Measurements from ENCODE around the gene ATXN10.

ATXN10 gene

DNA sequence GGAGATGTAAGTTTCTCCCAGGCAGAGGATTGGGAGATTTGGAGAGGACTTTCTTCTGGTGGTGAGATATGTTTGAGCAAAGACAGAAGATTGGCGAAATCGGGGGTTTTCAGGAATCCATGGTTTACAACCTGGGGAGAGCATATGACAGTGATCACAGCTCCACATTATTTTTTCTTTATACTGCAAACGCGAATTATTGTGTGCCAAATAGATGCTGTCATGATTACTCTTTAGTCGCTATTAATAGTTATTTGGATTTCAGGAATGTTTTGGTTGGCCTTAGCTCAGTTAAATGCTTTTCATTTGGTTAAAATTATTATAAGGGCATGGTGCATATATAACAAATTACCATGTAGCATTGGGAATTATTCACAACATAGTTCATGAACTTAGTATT, 15.2 kb downstream of the ATXN10 start:
- no peak for DNase-seq
- H3K18ac ChIP-seq (ENCODE audit: low read depth in 1 of 2, low read length in 2 of 2): no peak overlapping the region
- H2BK15ac ChIP-seq (ENCODE audit: low read depth, poor library complexity, severe bottlenecking): no peak overlapping the region
- 97% methylated on average over 2 of the region's 5 CpGs for WGBS
- peaks cover 3 to 20% of the 10 kb centered on the region in 2 experiments for H3K36me3 ChIP-seq (ENCODE audit: control insufficient read depth in 1 of 2, insufficient read depth in 2 of 2, low read depth in 1 of 2, low read length in 2 of 2)
- H4K91ac ChIP-seq (ENCODE audit: low read length): no peak overlapping the region
- H2AFZ ChIP-seq (ENCODE audit: low read depth, low read length): no peak overlapping the region
- H3K4ac ChIP-seq (ENCODE audit: low read depth in 1 of 2, low read length in 2 of 2): no peak overlapping the region
- H2AK5ac ChIP-seq (ENCODE audit: low read length, severe bottlenecking): no peak overlapping the region
- H3K9ac ChIP-seq (ENCODE audit: low read length): peak overlapping the region; percentile 45
- no peaks in the 10 kb centered on the region for H3K79me1 ChIP-seq (replicated peaks; ENCODE audit: low read length, poor library complexity, severe bottlenecking)
- no peak overlapping the region for H4K8ac ChIP-seq (ENCODE audit: low read length)
- no peaks in the 10 kb centered on the region for H3K27me3 ChIP-seq (ENCODE audit: control insufficient read depth in 1 of 2, insufficient read depth in 1 of 2, low read length in 2 of 2)
- no peak overlapping the region for H2BK120ac ChIP-seq (ENCODE audit: low read depth, low read length)
- peak overlapping the region; percentile 19 for H3K27ac ChIP-seq (ENCODE audit: low read length, poor library complexity, severe bottlenecking)
- no peak overlapping the region for H3K23ac ChIP-seq (ENCODE audit: low read length in 2 of 2)
- peak overlapping the region in 1 of 2 experiments; percentile 46 for H3K4me3 ChIP-seq (ENCODE audit: insufficient read depth in 1 of 2, low read depth in 1 of 2, low read length in 2 of 2)
- H3K9me3 ChIP-seq (ENCODE audit: control insufficient read depth, low read length): no peaks in the 10 kb centered on the region
- H3K14ac ChIP-seq (ENCODE audit: low read length in 2 of 2): no peak overlapping the region
- H2BK5ac ChIP-seq (ENCODE audit: low read depth, low read length, poor library complexity, severe bottlenecking): no peak overlapping the region
- H2BK12ac ChIP-seq (ENCODE audit: low read length in 2 of 2): no peak overlapping the region
- peaks cover 23% of the 10 kb centered on the region for H3K4me1 ChIP-seq (ENCODE audit: control insufficient read depth, insufficient read depth, low read depth, low read length)
- H3K4me2 ChIP-seq (ENCODE audit: low read length, poor library complexity, severe bottlenecking): peak overlapping the region; percentile 31

DNA sequence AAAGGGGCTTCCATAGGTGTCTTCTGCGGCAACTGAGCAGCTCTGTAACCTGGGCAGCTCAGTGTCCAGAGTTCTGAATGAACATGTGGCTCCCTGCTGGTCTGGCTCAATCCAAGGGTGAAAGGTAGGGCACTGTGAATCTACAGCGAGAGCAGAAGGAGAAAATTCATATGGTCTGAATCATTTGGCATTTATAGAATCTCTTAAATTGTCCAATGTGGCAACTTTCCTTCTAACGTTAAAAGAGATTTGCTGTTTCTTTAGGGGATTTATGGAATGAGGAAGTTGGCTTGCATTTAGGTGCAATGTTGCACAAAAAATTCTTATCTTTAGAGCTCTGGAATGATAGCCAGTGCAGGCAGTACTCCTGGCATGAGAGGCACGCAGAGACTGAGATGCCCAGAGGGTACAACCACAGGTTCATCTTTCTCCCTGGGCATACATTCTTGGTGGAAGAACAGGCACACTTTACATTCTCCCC, 17.0 kb downstream of the ATXN10 start:
- H2AK5ac ChIP-seq (ENCODE audit: low read length, severe bottlenecking): no peak overlapping the region
- H3K23ac ChIP-seq (ENCODE audit: low read length in 2 of 2): no peak overlapping the region
- peaks cover 8 to 36% of the 10 kb centered on the region in 2 experiments for H3K36me3 ChIP-seq (ENCODE audit: control insufficient read depth in 1 of 2, insufficient read depth in 2 of 2, low read depth in 1 of 2, low read length in 2 of 2)
- H2BK15ac ChIP-seq (ENCODE audit: low read depth, poor library complexity, severe bottlenecking): no peak overlapping the region
- peak overlapping the region; percentile 30 for H3K4me2 ChIP-seq (ENCODE audit: low read length, poor library complexity, severe bottlenecking)
- peak overlapping the region in 1 of 2 experiments; percentile 8 for H3K4me3 ChIP-seq (ENCODE audit: insufficient read depth in 1 of 2, low read depth in 1 of 2, low read length in 2 of 2)
- no peak overlapping the region for H2AFZ ChIP-seq (ENCODE audit: low read depth, low read length)
- peak overlapping the region; percentile 91 for H3K27ac ChIP-seq (ENCODE audit: low read length, poor library complexity, severe bottlenecking)
- H3K9ac ChIP-seq (ENCODE audit: low read length): peak overlapping the region; percentile 32
- H2BK120ac ChIP-seq (ENCODE audit: low read depth, low read length): no peak overlapping the region
- H3K9me3 ChIP-seq (ENCODE audit: control insufficient read depth, low read length): no peaks in the 10 kb centered on the region
- H3K14ac ChIP-seq (ENCODE audit: low read length in 2 of 2): no peak overlapping the region
- H2BK5ac ChIP-seq (ENCODE audit: low read depth, low read length, poor library complexity, severe bottlenecking): no peak overlapping the region
- peaks cover 17% of the 10 kb centered on the region for H3K4me1 ChIP-seq (ENCODE audit: control insufficient read depth, insufficient read depth, low read depth, low read length)
- peak overlapping the region in 1 of 2 experiments; percentile 68 for H3K4ac ChIP-seq (ENCODE audit: low read depth in 1 of 2, low read length in 2 of 2)
- H3K79me1 ChIP-seq (replicated peaks; ENCODE audit: low read length, poor library complexity, severe bottlenecking): peaks cover 3% of the 10 kb centered on the region
- H4K8ac ChIP-seq (ENCODE audit: low read length): no peak overlapping the region
- H4K91ac ChIP-seq (ENCODE audit: low read length): no peak overlapping the region
- WGBS: 44% methylated on average over 4 of the region's 4 CpGs
- H3K18ac ChIP-seq (ENCODE audit: low read depth in 1 of 2, low read length in 2 of 2): no peak overlapping the region
- H3K27me3 ChIP-seq (ENCODE audit: control insufficient read depth in 1 of 2, insufficient read depth in 1 of 2, low read length in 2 of 2): no peaks in the 10 kb centered on the region
- no peak overlapping the region for H2BK12ac ChIP-seq (ENCODE audit: low read length in 2 of 2)
- DNase-seq: peak; percentile 62

DNA sequence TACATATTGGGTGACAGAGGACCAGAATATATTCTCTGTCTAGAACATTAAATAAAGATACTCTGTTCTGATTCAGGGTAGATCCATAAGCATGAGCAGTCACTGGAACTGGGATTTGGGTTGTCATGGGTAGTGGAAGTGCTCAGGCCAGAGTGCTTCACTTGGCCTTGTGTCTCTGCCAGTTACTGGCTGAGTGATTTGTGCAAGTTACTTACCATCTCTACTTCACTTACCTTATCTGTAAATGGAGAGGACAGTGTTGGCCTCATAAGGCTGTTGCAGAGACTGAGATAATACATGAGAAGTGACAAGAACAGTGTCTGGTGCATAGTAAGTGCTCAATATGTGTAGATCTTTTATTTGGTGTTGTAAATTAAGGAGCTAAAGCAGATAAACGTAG, 17.6 kb downstream of the ATXN10 start:
- DNase-seq: no peak
- Histone ChIP-seq H3K4me1 (ENCODE audit: control insufficient read depth, insufficient read depth, low read depth, low read length) (peaks cover 13% of the 10 kb centered on the region), H3K4me3 (ENCODE audit: insufficient read depth in 1 of 2, low read depth in 1 of 2, low read length in 2 of 2) (peak overlapping the region in 1 of 2 experiments; percentile 8), H3K36me3 (ENCODE audit: control insufficient read depth in 1 of 2, insufficient read depth in 2 of 2, low read depth in 1 of 2, low read length in 2 of 2) (peaks cover 12 to 42% of the 10 kb centered on the region in 2 experiments), H2BK15ac (ENCODE audit: low read depth, poor library complexity, severe bottlenecking) (no peak overlapping the region), H3K27me3 (ENCODE audit: control insufficient read depth in 1 of 2, insufficient read depth in 1 of 2, low read length in 2 of 2) (no peaks in the 10 kb centered on the region), H2BK12ac (ENCODE audit: low read length in 2 of 2) (peak overlapping the region; percentile 31 to 55), H2BK5ac (ENCODE audit: low read depth, low read length, poor library complexity, severe bottlenecking) (no peak overlapping the region), H4K8ac (ENCODE audit: low read length) (no peak overlapping the region), H3K4ac (ENCODE audit: low read depth in 1 of 2, low read length in 2 of 2) (no peak overlapping the region), H4K91ac (ENCODE audit: low read length) (no peak overlapping the region), H2AFZ (ENCODE audit: low read depth, low read length) (no peak overlapping the region), H3K18ac (ENCODE audit: low read depth in 1 of 2, low read length in 2 of 2) (no peak overlapping the region), H3K4me2 (ENCODE audit: low read length, poor library complexity, severe bottlenecking) (no peak overlapping the region), H2AK5ac (ENCODE audit: low read length, severe bottlenecking) (peak overlapping the region; percentile 72), H2BK120ac (ENCODE audit: low read depth, low read length) (no peak overlapping the region), H3K14ac (ENCODE audit: low read length in 2 of 2) (no peak overlapping the region), H3K9ac (ENCODE audit: low read length) (peak overlapping the region; percentile 6), H3K9me3 (ENCODE audit: control insufficient read depth, low read length) (no peaks in the 10 kb centered on the region), H3K27ac (ENCODE audit: low read length, poor library complexity, severe bottlenecking) (peak overlapping the region; percentile 91), H3K23ac (ENCODE audit: low read length in 2 of 2) (no peak overlapping the region), H3K79me1 (replicated peaks; ENCODE audit: low read length, poor library complexity, severe bottlenecking) (peaks cover 7% of the 10 kb centered on the region)
- WGBS: no CpG with 5 or more reads among the region's 1 CpG

DNA sequence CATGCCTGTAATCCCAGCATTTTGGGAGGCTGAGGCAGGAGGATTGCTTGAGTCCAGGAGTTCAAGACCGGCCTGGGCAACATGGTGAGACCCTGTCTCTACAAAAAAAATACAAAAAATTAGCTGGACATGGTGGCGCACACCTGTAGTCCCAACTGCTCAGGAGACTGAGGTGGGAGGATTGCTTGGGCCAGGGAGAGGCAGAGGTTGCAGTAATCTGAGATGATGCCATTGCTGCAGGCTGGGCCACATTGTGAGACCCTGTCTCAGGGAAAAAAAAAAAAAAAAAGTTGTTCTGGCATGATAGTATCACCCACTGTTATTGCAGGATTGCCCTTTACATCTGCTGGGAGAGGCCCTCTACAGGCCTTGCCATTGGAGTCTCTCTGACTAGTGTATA, 18.4 kb downstream of the ATXN10 start:
- H4K8ac ChIP-seq (ENCODE audit: low read length): no peak overlapping the region
- no peak overlapping the region for H3K4ac ChIP-seq (ENCODE audit: low read depth in 1 of 2, low read length in 2 of 2)
- peaks cover 19 to 46% of the 10 kb centered on the region in 2 experiments for H3K36me3 ChIP-seq (ENCODE audit: control insufficient read depth in 1 of 2, insufficient read depth in 2 of 2, low read depth in 1 of 2, low read length in 2 of 2)
- DNase-seq: no peak
- H2BK15ac ChIP-seq (ENCODE audit: low read depth, poor library complexity, severe bottlenecking): no peak overlapping the region
- no peaks in the 10 kb centered on the region for H3K27me3 ChIP-seq (ENCODE audit: control insufficient read depth in 1 of 2, insufficient read depth in 1 of 2, low read length in 2 of 2)
- 100% methylated on average over 2 of the region's 2 CpGs for WGBS
- peaks cover 11% of the 10 kb centered on the region for H3K4me1 ChIP-seq (ENCODE audit: control insufficient read depth, insufficient read depth, low read depth, low read length)
- peaks cover 9% of the 10 kb centered on the region for H3K79me1 ChIP-seq (replicated peaks; ENCODE audit: low read length, poor library complexity, severe bottlenecking)
- H3K4me3 ChIP-seq (ENCODE audit: insufficient read depth in 1 of 2, low read depth in 1 of 2, low read length in 2 of 2): no peak overlapping the region
- H2AFZ ChIP-seq (ENCODE audit: low read depth, low read length): no peak overlapping the region
- no peak overlapping the region for H2AK5ac ChIP-seq (ENCODE audit: low read length, severe bottlenecking)
- no peak overlapping the region for H2BK12ac ChIP-seq (ENCODE audit: low read length in 2 of 2)
- no peak overlapping the region for H3K4me2 ChIP-seq (ENCODE audit: low read length, poor library complexity, severe bottlenecking)
- no peak overlapping the region for H3K14ac ChIP-seq (ENCODE audit: low read length in 2 of 2)
- peak overlapping the region; percentile 33 for H3K27ac ChIP-seq (ENCODE audit: low read length, poor library complexity, severe bottlenecking)
- H3K18ac ChIP-seq (ENCODE audit: low read depth in 1 of 2, low read length in 2 of 2): no peak overlapping the region
- H3K23ac ChIP-seq (ENCODE audit: low read length in 2 of 2): no peak overlapping the region
- no peak overlapping the region for H4K91ac ChIP-seq (ENCODE audit: low read length)
- no peak overlapping the region for H3K9ac ChIP-seq (ENCODE audit: low read length)
- H2BK120ac ChIP-seq (ENCODE audit: low read depth, low read length): no peak overlapping the region
- no peak overlapping the region for H2BK5ac ChIP-seq (ENCODE audit: low read depth, low read length, poor library complexity, severe bottlenecking)
- no peaks in the 10 kb centered on the region for H3K9me3 ChIP-seq (ENCODE audit: control insufficient read depth, low read length)
